HTERT RPE-1 (cell line): ENCODE measurements around the gene EXOSC10.
"Not testable (repeated sequence)": the region's sequence is repeated elsewhere in the genome, so short reads cannot be mapped to it uniquely, and the experiment has no call there.

Experiments
- in situ Hi-C: fragments of 300-500 bp; cut with MboI; formaldehyde crosslinking; loops from 4 replicates; pipeline ENCODE4 v1.14.3; 2020; ENCODE audit warnings: low sequenced_read_pairs

Gene EXOSC10

DNA sequence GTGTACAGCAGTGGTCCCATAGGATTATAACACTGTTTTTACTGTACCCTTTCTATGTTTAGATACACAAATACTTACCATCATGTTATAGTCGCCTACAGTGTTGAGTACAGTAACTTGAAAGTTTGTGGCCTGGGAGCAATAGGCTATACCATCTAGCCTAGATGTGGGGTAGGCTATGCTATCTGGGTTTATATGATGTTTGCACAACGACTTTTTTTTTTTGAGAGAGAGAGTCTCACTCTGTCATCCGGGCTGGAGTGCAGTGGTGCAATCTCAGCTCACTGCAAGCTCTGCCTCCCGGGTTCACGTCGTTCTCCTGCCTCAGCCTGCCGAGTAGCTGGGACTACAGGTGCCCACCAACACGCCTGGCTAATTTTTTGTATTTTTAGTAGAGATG is 80.3 kb downstream of the EXOSC10 start:
- in situ Hi-C loops: not testable (repeated sequence)
